Right forelimb (tissue), 1 donor: Measurements from ENCODE around the gene ALG2.

Experiments used
- DNase-seq: peaks from one replicate; pipeline ENCODE4 v3.0.0-alpha.2; 2018

Gene ALG2

DNA sequence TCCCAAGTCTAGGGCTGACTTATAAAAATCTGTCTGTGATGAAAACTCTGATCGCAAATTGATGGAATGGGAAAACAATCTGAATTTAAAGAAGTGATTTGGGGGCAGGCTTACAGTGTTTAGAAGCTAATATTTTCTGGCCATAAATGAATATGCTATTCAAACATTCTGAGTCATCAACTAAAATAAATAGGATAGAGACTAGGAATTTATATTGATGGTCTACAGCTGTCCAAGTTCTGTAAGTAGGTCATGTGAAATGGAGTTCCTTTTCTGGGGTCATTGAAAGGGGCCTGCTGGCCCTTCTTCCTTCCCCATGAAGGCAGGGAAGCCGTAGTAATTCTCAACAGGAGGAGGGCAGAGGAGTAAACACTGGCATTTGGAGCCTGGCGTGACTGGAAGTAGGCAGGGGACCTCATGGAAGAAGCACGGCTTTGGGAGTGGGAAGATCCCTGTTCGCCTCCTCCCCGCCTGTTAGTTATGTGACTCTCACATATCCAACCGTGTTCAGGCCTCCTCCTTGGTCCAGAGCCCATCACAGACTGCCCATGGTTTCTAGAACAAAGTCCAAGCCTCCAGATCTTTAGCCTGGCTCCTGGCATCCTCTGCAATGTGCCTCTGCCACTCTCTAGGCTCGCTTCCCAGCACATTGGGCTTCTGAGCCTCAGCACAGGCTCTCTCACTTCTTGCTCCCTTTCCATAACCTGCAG, 31.7 kb downstream of the ALG2 start:
- no peak for DNase-seq

DNA sequence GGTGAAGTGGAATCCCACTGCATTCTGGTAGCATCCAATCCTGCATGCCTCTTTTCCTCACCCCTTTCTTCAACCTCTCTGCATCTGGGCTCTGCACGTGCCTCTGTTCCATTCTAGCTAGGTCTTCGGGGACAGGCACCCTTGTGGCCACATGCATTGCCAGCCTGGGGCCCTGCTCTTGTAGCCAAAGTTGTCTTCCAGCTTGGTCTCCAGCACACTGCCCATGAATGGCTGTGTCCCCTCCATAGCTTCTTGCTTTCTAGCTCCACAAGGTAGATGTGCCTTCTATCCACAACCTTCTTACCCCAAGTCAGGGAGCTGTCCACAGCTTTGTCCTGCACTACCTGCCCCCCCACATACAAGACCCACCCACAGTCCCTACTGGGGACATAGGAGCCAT, 32.6 kb downstream of the ALG2 start:
- no peak for DNase-seq

DNA sequence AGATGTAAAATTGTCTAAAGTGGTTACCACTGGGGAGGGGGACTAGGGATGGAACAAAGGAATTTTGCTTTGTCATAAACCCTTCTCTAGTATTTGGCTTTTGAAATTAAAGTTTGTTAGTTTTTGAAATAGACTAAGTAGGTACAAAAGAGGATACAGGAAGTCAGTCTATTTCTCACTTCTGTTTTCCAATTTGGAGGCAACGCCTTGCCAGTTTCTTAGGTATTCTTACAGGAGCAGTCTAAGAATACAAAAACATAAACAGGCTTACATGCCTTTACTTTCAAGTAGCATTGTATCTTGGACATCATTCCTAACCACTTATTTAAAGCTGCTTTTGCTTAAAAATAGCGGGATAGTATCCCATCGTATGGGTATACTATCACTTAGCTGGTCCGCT, 34.4 kb downstream of the ALG2 start:
- DNase-seq, result no peak

DNA sequence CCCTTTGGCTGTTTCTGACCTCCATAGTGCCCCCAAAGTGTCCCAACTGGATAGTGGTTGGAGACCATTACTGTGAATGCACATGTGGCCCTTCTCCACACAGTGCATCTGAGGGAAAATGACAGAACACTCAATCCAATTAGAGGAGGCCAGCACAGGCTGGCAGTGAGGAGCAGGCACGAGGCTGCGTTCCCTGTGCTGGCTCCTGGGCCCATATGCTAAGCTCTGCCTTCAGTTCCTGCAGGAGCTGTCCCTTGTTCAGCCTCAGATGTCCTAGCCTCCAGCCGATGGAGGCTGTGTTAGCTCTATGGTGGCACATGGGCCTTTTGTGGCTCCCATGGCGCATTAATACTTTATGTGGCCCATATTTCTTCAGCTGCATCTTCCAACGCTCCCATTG, 35.8 kb downstream of the ALG2 start:
- no peak for DNase-seq

DNA sequence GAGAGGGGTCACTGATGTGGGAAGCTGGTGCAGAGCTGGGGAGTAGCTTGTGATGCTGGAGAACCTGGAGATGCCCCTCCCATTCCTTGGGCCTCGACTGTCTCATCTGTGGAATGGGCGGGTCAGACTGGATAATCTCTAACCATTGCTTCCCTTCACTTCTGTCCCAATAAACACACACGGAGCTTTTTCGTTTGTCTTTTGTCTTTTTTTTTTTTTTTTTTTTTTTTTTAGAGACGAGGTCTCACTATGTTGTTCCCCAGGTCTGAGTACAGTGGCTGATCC, 36.5 kb downstream of the ALG2 start:
- no peak for DNase-seq

DNA sequence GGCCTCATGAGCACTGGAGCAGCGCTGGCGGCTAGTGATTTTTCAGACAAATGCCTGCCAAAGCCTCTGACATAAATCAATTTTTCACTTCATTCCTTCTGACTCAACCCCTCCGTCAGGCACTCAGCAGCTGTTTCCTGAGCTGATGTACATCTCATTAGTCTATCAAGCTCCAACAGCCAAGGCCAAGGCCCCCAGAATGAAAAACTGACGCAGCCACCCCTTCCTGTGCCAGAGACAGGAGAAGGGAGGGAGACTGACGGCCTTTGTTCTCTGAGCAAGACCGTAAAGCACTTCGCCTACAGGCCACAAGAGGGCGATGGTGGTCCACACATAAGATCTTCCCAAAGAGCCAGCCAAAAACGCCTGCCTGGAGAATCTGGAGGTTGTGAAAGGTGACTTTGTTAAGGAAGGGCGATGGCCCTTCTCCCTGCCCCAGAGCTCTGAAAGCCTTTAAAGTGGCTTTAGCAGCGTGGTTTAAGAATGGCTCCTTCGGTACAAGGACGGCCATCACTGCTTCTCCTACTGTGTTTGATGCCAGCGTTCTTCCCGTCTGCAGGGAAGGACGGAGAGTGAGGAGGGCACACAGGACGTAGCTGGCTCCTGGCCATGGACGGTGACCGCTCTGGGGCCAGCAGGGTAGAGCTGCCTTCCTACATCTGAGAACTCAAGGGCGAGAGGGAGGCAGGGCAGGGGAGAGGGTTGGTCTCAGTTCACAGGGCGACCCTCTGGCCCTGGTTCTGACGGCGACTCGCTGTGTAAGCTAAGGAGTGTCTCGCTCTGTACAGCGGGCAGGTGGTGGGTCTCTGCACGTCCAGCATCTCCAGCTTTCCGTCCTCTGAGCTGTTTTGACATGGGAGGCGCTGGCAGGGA, 37.0 kb downstream of the ALG2 start:
- peak; percentile 91 for DNase-seq

DNA sequence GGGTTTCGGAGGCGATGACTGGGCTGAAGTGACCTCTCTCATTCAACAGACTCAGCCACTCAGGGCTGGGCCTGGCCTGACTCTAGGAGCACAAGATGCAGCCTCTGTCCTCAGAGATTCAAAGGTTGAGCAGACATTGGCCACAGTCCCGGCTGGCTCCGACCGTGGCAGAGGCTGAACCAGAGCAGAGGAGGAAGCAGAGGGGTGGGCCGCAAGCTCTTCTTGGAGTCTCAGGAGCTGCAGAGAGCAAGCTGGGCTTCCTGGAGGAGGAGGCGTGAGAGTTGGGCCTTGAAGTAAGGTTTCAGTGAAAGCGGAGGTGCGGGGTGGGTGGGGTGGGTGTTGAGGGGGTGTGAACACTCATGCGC, 37.6 kb downstream of the ALG2 start:
- DNase-seq, result peak; percentile 54

DNA sequence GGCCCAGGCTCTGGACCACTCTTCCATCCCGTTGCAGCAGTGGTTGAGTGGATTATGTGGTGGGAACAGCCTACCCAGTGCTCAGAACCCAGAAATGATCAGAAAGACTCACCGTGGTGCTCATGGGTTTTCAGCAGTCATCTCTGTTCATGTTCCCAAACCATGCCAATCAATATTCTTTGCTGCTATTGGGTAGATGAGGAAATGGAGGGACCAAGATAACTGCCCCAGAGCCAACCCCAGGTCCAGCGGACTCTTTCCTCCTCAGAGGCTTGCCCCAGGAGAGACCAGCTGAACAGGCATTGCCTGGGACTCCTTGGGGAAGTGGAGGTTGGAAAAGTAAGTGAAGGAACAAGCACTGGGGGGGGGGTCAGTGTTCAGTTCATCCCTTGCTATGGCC, 38.1 kb downstream of the ALG2 start:
- no peak for DNase-seq

DNA sequence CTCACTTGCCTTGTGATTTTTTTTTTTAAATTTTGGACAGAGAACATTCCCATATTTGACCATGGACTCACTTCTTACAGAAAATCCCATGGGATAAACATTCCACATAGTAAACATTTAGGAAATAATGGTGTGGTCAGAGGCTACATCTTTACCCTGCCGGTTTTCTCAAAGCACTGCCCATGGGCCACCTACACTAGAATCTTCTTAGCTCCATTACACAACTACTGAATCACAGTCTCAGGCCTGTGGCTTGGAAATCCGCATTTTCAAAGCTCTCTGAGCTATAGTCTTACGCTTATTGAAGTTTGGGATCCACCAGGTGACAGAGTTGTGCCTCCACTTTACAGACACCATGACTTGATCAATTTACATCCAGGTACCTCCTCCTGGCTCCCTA, 39.4 kb downstream of the ALG2 start:
- DNase-seq, result no peak

DNA sequence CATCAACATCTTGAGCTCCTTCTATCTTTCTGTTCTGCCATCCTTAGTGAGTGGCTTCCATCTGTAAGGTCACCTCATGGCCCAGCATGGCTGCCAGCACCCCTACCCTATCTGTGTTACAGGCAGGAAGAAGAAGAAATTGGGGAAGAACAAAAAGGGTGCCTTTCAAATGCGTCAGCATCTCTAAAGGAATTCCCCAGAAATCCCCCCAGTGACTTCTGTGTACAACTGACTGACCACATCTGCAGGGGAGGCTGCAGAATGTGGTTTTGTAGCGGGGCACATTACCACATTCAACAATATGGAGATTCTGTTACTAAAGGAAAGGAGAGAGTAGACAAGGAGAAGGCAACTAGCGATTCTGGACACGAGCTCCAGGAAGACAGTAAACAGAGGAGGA, 40.1 kb downstream of the ALG2 start:
- DNase-seq, result no peak

DNA sequence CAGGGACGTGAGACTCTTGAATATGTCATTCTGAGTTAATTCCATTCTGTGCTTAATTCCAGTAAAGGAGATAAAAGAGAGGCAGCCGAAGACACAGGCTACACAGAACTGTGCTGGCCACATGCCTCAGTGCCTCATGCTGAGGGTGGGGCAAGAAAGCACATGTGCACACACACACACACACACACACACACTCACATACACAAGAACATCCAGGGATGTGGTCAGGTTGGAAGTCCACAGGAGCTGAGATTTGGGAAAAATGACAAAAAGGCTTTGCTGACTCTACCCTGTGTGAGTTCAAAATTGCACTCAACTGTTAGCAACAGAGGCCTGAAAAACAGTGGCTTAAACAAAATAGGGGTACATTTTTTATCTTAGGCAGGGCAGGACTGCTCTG, 40.5 kb downstream of the ALG2 start:
- DNase-seq, result no peak

DNA sequence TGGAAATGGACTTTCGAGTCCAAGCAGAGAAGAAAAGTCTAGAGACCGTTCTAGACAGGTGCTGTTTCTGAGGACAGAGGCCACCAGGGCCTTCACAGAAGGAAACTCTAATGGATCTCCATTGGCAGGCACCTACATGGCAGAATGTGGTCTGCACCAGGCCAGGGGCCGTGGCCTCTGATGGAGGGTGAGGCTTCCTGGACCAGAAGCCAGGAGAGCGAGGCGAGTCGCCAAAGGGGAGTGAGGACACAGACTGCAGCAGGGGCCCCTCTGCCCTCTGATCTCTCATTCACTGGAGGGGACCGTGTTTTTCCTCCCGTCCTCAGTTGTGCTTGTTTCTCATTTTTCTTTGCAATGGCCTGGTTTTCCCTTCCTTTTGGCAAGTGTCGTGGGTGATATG, 41.1 kb downstream of the ALG2 start:
- no peak for DNase-seq

DNA sequence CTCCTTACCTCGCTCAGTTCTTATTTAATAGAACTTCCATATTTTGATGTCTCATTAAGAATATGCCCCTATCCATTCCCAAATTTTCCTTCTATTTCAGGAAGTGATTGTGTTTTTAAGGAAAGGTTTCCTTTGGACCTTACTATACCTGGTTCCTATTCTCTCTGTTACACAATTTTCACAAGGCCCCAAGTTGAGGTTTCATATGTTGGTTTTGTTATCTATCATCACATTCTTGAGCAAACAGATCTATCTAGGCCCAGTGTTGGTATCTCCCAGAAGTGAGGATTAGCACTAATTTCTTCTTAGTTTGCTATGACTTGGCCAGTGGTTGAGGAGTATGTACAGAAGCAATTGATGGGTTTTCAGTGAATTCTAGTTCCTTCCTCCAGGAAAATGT, 41.5 kb downstream of the ALG2 start:
- DNase-seq, result no peak

DNA sequence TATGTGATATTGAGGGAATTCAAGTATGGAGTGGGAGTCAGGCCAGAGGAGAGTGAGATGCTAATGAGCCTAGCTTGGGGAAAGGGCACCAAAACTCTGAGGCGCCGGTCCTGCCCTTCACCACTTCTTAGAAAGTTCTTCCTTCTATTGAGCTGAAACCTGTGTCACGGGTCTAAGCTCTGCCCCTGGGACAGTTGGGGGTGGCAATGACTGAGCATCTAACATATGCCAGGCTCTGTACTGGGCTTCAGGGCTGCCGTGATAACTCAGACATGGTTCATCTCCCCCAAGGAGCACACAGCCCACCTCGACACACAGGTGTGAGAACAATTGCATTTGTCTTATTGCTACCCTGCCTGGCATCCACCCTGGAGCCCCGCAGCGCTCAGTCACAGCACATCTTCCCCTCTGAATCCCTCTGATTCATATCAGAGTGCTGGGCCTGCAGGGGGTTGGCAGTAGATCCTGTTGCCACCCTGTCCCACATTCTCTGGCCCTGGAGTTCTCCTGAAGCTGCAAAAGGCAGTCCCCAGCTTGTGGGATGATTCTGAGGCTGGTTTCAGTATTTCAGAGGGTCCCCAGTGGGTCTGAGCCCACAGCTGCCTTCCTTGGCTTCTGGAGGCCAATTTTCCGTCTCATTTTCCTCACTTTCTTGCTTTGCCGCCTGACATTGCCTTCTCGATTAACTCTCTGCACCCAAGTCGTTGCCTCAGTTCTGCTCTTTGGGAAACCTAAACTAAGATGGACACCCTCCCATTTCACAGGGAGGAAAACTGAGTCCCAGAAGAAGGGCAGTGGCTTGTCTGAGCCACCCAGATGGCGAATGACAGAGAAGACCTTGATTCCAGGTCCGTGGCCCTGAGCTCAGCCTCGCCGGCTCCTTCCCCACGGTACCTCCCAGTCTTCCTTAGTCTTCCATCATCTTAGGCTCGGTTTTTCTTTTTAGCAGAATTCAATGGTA, 42.5 kb downstream of the ALG2 start:
- no peak for DNase-seq

DNA sequence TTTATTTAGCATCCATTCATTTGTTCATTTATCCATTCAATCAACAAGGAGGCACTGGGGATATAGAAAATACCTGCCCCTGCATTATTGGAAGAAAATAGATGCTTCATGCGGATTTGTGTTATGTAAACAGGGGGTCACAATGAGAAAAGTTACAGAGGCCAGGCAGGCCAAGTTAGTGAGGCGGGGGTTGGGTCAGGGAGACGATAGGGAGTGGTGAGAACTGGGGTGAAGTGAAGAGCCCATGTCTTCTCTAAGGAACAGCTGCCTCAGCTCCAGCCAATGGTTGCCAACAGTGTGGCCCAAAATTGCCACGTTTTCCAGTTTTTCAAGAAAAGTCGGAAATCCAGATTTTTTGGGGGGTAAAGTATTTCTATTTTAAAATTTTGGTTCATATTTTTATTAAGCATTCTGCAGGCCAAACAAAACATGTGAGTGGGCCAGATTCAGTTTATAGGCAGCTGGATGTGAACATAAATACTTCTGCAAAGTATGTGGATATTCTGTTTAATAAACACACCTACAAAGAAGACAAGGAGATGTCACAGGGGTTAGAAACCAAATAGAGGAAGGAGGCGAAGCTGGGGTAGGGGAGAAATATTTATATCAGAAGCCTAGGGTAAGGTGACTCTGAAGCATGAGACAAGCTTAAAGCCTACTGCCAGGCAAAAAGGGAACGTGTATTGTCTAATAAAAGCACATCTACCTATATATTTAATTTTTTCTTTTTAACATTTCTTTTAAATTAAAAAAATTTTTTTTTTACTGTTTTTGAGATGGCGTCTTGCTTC, 44.0 kb downstream of the ALG2 start:
- DNase-seq, result no peak

DNA sequence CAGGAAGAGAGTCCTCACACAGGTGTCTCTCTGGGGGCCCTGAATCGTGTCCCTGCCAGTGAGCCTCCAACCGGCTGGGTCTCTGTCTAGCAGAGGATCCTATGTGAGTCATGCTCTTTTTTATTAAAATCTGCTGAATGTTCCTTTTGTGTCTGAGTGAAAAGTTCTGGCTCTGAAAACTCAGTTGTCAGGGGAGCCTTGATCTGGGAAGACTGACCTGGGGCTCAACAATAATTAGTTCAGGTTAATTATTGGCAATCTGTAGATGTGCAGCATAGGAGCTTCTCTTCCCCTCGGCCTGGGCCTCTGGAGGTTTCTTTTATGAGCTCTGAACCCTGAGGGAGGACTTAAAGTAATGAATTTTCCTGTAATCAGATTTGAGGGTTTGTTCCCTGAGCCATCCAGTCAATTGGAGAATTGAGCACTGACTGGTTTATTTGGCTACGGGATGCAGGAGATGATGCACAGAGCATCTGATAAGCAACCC, 45.2 kb downstream of the ALG2 start:
- DNase-seq, result no peak

DNA sequence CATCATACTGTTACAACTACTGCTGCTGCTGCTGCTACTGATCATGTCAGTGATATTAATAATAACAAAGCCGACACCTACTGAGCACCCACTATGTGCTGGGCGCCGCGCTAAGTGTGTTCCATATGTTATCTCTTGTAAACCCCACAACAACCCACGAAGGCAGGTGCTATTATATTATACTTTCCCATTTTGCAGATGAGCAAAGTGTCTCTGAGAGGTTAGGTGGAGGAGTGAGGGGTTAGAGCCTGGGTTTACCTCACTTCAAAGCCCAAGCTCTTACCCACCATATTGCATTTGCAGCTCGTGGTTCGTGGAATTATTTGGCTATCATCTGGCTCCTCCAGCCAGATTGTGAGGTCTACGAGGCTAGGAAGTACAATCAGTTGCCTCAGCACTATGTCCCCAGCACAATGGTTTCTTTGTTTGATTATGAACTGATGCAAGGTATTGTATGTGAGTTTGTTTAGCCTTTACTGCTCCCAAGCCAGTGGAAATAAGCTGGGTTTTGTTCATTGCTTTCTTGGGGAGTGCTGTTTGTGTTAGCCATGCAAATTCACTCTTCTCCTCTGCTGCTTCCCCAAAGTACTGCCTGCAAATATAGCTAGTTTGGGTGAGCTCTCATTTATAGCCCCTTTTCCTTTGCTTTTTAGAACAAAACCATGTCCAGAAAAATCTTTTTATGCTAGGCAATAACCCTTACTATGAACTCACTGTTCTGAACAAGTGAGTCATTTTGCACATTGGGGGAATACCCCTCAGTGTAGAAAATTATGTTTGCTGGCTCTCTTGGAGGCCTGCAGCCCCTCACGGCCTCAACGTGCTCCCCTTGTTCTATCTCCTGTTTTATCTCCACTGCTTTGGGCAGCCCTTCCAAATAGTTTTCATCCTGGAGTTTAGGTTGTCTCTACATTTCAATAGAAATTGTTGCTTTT, 47.9 kb downstream of the ALG2 start:
- no peak for DNase-seq

DNA sequence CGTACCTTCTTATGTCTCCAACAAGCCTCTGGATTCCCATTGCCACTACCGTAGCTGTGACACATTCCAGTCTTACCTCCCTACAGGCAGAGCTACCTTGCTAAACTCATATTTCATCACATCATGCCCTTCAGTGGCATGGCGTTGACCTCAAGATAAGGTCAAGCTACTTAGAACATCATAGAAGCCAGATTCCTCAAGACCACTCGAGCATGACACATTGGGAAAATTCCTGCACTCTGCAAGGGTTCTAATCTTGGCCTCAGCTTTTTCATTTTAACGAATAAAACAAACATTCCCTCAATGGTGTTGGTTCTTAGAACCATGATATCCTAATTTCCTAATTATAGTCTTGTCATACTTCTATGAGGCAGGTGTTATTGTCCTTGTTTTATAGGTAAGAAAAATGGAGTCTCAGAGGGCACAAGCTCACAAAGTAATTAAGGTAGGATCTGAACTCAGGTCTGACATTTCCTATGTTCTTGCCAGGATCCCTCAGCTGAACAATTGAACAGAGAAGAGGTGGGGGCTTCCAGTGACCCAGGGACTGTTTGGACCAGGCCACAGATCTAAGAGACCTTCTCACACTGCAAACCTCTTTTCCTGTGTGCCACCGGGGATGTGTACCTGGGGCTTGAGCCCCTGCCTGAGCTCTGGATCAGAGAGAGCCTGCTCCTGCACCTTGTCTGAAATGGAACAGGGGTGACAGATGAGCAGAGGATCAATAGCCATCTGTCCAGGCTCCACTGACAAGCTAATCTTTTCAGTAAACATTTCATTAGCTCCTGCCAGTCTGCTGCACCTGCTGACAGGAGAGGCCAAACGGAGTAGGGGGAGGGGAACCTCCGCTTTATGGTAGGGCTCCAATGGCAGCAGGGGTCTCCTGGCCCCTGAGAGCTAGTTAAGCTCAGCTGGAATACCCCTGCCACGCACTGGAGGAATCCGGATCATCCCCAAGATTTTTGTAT, 49.3 kb downstream of the ALG2 start:
- no peak for DNase-seq

DNA sequence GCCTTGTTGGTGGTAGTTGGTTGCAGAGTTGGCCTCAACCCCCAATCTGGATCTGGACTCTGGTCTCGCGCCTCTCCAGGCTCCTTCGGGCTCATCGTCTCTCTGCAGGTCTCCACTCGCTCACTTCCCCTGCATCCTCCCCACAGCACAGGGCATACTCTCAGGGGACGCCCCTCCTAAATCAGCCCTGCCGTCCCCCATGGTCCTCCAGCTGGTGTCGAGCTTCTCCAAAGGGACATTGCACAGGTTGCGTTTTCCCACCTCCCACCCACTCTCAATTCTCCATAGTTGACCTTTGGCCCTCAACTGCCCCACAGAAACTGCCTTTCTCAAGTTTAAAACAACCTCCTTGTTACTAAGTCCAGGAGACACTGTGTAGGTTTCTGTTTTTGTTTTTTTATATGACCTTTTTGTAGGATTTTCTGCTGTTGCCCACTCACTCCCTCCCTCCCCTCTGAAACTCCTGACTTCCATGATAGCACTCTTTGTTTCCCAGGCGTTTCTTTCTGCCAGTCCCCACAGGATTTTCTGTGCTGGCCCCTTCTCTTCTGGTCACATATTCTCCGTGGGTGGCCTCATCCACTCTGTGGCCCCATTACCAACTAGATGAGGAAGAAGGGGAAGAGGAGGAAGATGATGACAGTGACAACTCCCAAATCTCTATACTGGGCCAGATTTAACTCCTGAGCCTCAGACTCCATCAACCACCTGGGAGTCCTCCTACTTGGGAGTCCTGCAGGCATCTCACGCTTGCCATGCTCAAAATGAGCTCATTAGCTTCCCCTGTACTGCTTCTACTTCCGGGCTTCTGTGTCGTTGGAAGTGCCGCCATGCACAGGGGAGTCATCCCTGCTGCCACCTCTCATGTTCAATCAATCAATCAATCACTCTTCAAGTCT, 50.3 kb downstream of the ALG2 start:
- DNase-seq, result no peak
